ENCODE data around the gene ABCG5. TPM values are rescaled to one million over a fixed set of nuclear protein-coding genes. Genes with fewer than 3 reads are reported as not detected.

Gene ABCG5
- total and polyA plus RNA-seq, 7 donors: 0.01 to 0.08 TPM; not detected in 5

- H3K27ac ChIP-seq: no peak overlapping the region
- no peaks in the 10 kb centered on the region for H3K4me1 ChIP-seq
- H3K36me3 ChIP-seq (ENCODE audit: insufficient read depth in 1 of 2, low read depth in 1 of 2): peaks cover 0 to 36% of the 10 kb centered on the region in 2 donors
- no peaks in the 10 kb centered on the region for H3K9me3 ChIP-seq
- H3K4me3 ChIP-seq: no peak overlapping the region
- intact Hi-C loops (cut with DNase I): no loop called here
- ATAC-seq (no peak), DNase-seq (no peak)
- H3K27me3 ChIP-seq (ENCODE audit: insufficient read depth in 3 of 3, low read length in 2 of 3): no peaks in the 10 kb centered on the region
- 71 to 90% (median 80%) methylated on average over 1 of the region's 1 CpG for WGBS, 3 donors
- TF ChIP-seq CTCF (IDR thresholded peaks at IDR 0.05): no peak
Observed at GRCh38 chr2:43810888-43811287, 27.8 kb downstream of the ABCG5 start.

GRCh38 chr2:43810452-43810851 lies 28.2 kb downstream of the ABCG5 start:
- intact Hi-C loops (cut with DNase I): no loop called here
- no peaks in the 10 kb centered on the region for H3K27me3 ChIP-seq (ENCODE audit: insufficient read depth in 3 of 3, low read length in 2 of 3)
- H3K4me3 ChIP-seq: no peak overlapping the region
- DNase-seq (no peak), ATAC-seq (no peak)
- peaks cover 0 to 40% of the 10 kb centered on the region in 2 donors for H3K36me3 ChIP-seq (ENCODE audit: insufficient read depth in 1 of 2, low read depth in 1 of 2)
- no peak overlapping the region for H3K27ac ChIP-seq
- 63 to 69% (median 65%) methylated on average over 2 of the region's 2 CpGs for WGBS, 3 donors
- H3K9me3 ChIP-seq: no peaks in the 10 kb centered on the region
- no peak for TF ChIP-seq CTCF (IDR thresholded peaks at IDR 0.05)
- no peaks in the 10 kb centered on the region for H3K4me1 ChIP-seq

GRCh38 chr2:43806719-43807031 lies 32.0 kb downstream of the ABCG5 start:
- no peak for TF ChIP-seq CTCF (IDR thresholded peaks at IDR 0.05)
- Histone ChIP-seq H3K4me1 (no peaks in the 10 kb centered on the region), H3K4me3 (no peak overlapping the region), H3K27ac (no peak overlapping the region), H3K9me3 (no peaks in the 10 kb centered on the region), H3K36me3 (ENCODE audit: insufficient read depth in 1 of 2, low read depth in 1 of 2) (peaks cover 0 to 68% of the 10 kb centered on the region in 2 donors), H3K27me3 (ENCODE audit: insufficient read depth in 3 of 3, low read length in 2 of 3) (no peaks in the 10 kb centered on the region)
- DNase-seq (no peak), ATAC-seq (no peak)
- 80 to 87% (median 82%) methylated on average over 2 of the region's 2 CpGs for WGBS, 3 donors
- intact Hi-C loops (cut with DNase I): no loop called here

GRCh38 chr2:43803113-43803512 lies 35.5 kb downstream of the ABCG5 start:
- Histone ChIP-seq H3K4me1 (no peaks in the 10 kb centered on the region), H3K4me3 (no peak overlapping the region), H3K9me3 (no peaks in the 10 kb centered on the region), H3K27me3 (ENCODE audit: insufficient read depth in 3 of 3, low read length in 2 of 3) (no peaks in the 10 kb centered on the region), H3K36me3 (ENCODE audit: insufficient read depth in 1 of 2, low read depth in 1 of 2) (peaks cover 0 to 52% of the 10 kb centered on the region in 2 donors), H3K27ac (no peak overlapping the region)
- ATAC-seq (no peak), DNase-seq (no peak)
- WGBS, 3 donors: 79 to 94% (median 93%) methylated on average over 1 of the region's 1 CpG
- no peak for TF ChIP-seq CTCF (IDR thresholded peaks at IDR 0.05)
- intact Hi-C loops (cut with DNase I): no loop called here

- no peak for DNase-seq
- ATAC-seq: no peak
- intact Hi-C loops (cut with DNase I): no loop called here
- no peak overlapping the region for H3K4me3 ChIP-seq
- H3K4me1 ChIP-seq: no peaks in the 10 kb centered on the region
- peaks cover 0 to 56% of the 10 kb centered on the region in 2 donors for H3K36me3 ChIP-seq (ENCODE audit: insufficient read depth in 1 of 2, low read depth in 1 of 2)
- H3K27ac ChIP-seq: no peak overlapping the region
- no peaks in the 10 kb centered on the region for H3K27me3 ChIP-seq (ENCODE audit: insufficient read depth in 3 of 3, low read length in 2 of 3)
- 93 to 98% (median 95%) methylated on average over 2 of the region's 2 CpGs for WGBS, 3 donors
- TF ChIP-seq CTCF (IDR thresholded peaks at IDR 0.05): no peak
- H3K9me3 ChIP-seq: no peaks in the 10 kb centered on the region
Observed at GRCh38 chr2:43802135-43802534, 36.5 kb downstream of the ABCG5 start.

All from psoas muscle (tissue), 8 donors.